ENCODE data around the gene RAB27A. TPM values are rescaled to one million over a fixed set of nuclear protein-coding genes. Genes with fewer than 3 reads are reported as not detected.

RAB27A gene
- total RNA-seq, 1 experiment from 2014 or later = 36.0 TPM

- peaks cover under 1% of the 10 kb centered on the region for H3K4me1 Mint-ChIP-seq (ENCODE audit: insufficient read depth, unreplicated experiment)
- no TSS peak for BruUV-seq (replicated peaks)
These were observed 110.5 kb downstream of the RAB27A start for GRCh38 chr15:55179141-55179540.

GRCh38 chr15:55170361-55170760, 119.3 kb downstream of the RAB27A start:
- H3K27me3 Mint-ChIP-seq (ENCODE audit: insufficient read depth, unreplicated experiment) = no peaks in the 10 kb centered on the region
- TF ChIP-seq CTCF (IDR thresholded peaks at IDR 0.05; ENCODE audit: unreplicated experiment) = no peak
- ChIA-PET CTCF (interaction anchor here (0.6 to 2.6 kb wide), 5 partner anchors 13 to 1296 kb away, joined by 3 to 11 read pairs (median 4); no protein-coding TSS in a partner anchor), POLR2A (no interaction called here)
- no TSS peak for BruUV-seq (replicated peaks)
- no peak overlapping the region for H3K27ac Mint-ChIP-seq (ENCODE audit: low read depth, unreplicated experiment)
- H3K4me1 Mint-ChIP-seq (ENCODE audit: insufficient read depth, unreplicated experiment) = no peaks in the 10 kb centered on the region
- no peaks in the 10 kb centered on the region for H3K9me3 Mint-ChIP-seq (ENCODE audit: unreplicated experiment)
- no peak overlapping the region for H3K4me3 Mint-ChIP-seq (ENCODE audit: unreplicated experiment)
- no peak for DNase-seq (ENCODE audit: unreplicated experiment)
- intact Hi-C loops (cut with micrococcal nuclease) = no loop called here
- no peaks in the 10 kb centered on the region for H3K36me3 Mint-ChIP-seq (ENCODE audit: insufficient read depth, unreplicated experiment)

More at GRCh38 chr15:55179141-55179540, 110.5 kb downstream of the RAB27A start:
- no peak for DNase-seq (ENCODE audit: unreplicated experiment)
- no peak for TF ChIP-seq CTCF (IDR thresholded peaks at IDR 0.05; ENCODE audit: unreplicated experiment)
- Mint-ChIP-seq H3K9me3 (ENCODE audit: unreplicated experiment) (no peaks in the 10 kb centered on the region), H3K36me3 (ENCODE audit: insufficient read depth, unreplicated experiment) (peaks cover 62% of the 10 kb centered on the region), H3K27ac (ENCODE audit: low read depth, unreplicated experiment) (no peak overlapping the region), H3K4me3 (ENCODE audit: unreplicated experiment) (no peak overlapping the region), H3K27me3 (ENCODE audit: insufficient read depth, unreplicated experiment) (no peaks in the 10 kb centered on the region)
- ChIA-PET POLR2A (no interaction called here), CTCF (interaction anchor here (0.8 to 6.1 kb wide), 2 partner anchors 11 to 1370 kb away, joined by 4 to 31 read pairs; no protein-coding TSS in a partner anchor)
- intact Hi-C loops (cut with micrococcal nuclease) = no loop called here

DNA sequence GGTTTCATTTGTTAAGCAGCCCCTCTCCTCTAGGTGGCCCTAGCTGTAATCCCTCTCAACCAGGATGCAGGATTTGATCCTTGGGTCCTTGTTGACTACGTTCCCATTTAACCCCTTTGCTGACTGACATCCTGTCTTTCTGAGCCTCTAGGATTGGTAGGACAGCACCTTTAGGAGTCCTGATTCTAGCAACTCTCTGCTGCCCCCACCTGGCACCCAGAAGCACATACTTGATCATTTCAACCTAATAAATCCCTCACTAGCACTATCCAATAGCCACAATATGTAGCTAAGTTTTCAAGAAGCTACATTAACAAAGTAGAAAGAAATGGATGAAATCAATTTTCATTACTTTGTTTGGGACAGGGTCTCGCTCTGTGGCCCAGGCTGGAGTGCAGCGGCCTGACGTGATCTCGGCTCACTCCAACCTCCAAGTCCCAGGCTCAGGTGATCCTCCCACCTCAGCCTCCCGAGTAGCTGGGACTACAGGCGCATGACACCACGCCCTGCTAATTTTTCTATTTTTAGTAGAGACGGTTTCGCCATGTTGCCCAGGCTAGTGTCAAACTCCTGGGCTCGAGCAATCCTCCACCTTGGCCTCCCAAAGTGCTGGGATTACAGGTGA, 121.2 kb downstream of the RAB27A start:
- Mint-ChIP-seq H3K4me3 (ENCODE audit: unreplicated experiment) (no peak overlapping the region), H3K9me3 (ENCODE audit: unreplicated experiment) (no peaks in the 10 kb centered on the region), H3K27ac (ENCODE audit: low read depth, unreplicated experiment) (no peak overlapping the region), H3K27me3 (ENCODE audit: insufficient read depth, unreplicated experiment) (no peaks in the 10 kb centered on the region), H3K4me1 (ENCODE audit: insufficient read depth, unreplicated experiment) (no peaks in the 10 kb centered on the region), H3K36me3 (ENCODE audit: insufficient read depth, unreplicated experiment) (no peaks in the 10 kb centered on the region)
- DNase-seq (ENCODE audit: unreplicated experiment) = peak; percentile 77
- peak; percentile 68 for TF ChIP-seq CTCF (IDR thresholded peaks at IDR 0.05; ENCODE audit: unreplicated experiment)
- intact Hi-C loops (cut with micrococcal nuclease) = loop anchor here (1.0 to 5.0 kb wide), 3 partner anchors 1086 to 1356 kb away; no protein-coding TSS in a partner anchor
- POLR2A ChIA-PET = interaction anchor here (1.0 kb wide), 1 partner anchor 11 kb away, joined by 3 read pairs; no protein-coding TSS in a partner anchor
- CTCF ChIA-PET = interaction anchor here (0.5 to 3.6 kb wide), 32 partner anchors 10 to 1361 kb away, joined by 3 to 31 read pairs (median 4); no protein-coding TSS in a partner anchor
- no TSS peak for BruUV-seq (replicated peaks)

GRCh38 chr15:55164284-55164683, 125.3 kb downstream of the RAB27A start:
- Mint-ChIP-seq H3K4me3 (ENCODE audit: unreplicated experiment) (no peak overlapping the region), H3K36me3 (ENCODE audit: insufficient read depth, unreplicated experiment) (no peaks in the 10 kb centered on the region), H3K27ac (ENCODE audit: low read depth, unreplicated experiment) (no peak overlapping the region), H3K4me1 (ENCODE audit: insufficient read depth, unreplicated experiment) (no peaks in the 10 kb centered on the region), H3K27me3 (ENCODE audit: insufficient read depth, unreplicated experiment) (no peaks in the 10 kb centered on the region), H3K9me3 (ENCODE audit: unreplicated experiment) (no peaks in the 10 kb centered on the region)
- no peak for TF ChIP-seq CTCF (IDR thresholded peaks at IDR 0.05; ENCODE audit: unreplicated experiment)
- no TSS peak for BruUV-seq (replicated peaks)
- intact Hi-C loops (cut with micrococcal nuclease) = no loop called here
- no peak for DNase-seq (ENCODE audit: unreplicated experiment)
- POLR2A ChIA-PET = interaction anchor here (0.6 kb wide), 1 partner anchor 1320 kb away, joined by 3 read pairs; no protein-coding TSS in a partner anchor
- CTCF ChIA-PET = no interaction called here

Other genes with a start within 250 kb of the RAB27A start
- 162 and 167 TPM in 2 replicates for gene RSL24D1, start 92.9 kb downstream of the RAB27A start, total RNA-seq (2022)
- 13.9 and 16.1 TPM in 2 replicates for gene PIGBOS1, start 29.3 kb upstream of the RAB27A start, total RNA-seq (2022)
- 16.2 and 22.2 TPM in 2 replicates for gene PIGB, start 29.4 kb upstream of the RAB27A start, total RNA-seq (2022)
- gene CCPG1, start 118.5 kb upstream of the RAB27A start, total RNA-seq (2022) = 30.4 and 50.1 TPM in 2 replicates
- gene PIERCE2, start 118.7 kb upstream of the RAB27A start, total RNA-seq (2022) = 3.5 and 5.0 TPM in 2 replicates
- 3.8 and 4.0 TPM in 2 replicates for gene DNAAF4, start 218.4 kb upstream of the RAB27A start, total RNA-seq (2022)